Measurements from ENCODE around the gene TEX11.

DNA sequence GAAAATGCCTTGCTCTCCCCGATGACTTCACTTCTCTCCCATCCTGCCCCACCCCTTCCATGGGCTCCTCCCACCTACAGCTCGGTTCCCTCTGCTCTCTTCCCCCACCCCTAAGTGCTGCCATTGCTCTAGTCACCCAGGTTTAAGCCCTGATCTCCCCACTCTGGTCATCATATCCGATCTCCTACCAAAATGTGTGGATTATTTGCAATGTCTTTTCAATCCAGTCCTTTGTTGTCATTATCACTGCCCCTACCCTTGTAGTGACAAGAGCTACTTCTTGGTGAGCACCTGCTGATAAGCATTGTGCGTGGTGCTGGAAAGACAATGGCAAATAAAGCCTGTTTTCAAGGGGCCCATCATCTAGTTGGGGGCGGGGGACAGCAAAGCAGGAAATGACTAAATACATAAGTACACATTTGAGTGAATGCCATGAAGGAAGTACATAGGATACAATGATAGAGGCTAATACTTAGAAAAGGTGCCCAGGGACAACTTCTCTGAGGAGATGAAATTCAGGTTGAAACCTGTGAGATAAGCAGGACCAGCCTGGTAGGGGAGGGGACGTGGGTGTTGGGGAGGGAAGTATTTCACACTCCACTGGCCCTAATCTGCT lies 400.1 kb downstream of the TEX11 start:
- TF ChIP-seq, protein P1, sequence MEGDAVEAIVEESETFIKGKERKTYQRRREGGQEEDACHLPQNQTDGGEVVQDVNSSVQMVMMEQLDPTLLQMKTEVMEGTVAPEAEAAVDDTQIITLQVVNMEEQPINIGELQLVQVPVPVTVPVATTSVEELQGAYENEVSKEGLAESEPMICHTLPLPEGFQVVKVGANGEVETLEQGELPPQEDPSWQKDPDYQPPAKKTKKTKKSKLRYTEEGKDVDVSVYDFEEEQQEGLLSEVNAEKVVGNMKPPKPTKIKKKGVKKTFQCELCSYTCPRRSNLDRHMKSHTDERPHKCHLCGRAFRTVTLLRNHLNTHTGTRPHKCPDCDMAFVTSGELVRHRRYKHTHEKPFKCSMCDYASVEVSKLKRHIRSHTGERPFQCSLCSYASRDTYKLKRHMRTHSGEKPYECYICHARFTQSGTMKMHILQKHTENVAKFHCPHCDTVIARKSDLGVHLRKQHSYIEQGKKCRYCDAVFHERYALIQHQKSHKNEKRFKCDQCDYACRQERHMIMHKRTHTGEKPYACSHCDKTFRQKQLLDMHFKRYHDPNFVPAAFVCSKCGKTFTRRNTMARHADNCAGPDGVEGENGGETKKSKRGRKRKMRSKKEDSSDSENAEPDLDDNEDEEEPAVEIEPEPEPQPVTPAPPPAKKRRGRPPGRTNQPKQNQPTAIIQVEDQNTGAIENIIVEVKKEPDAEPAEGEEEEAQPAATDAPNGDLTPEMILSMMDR (conservative IDR thresholded peaks at IDR 0.05): no peak
- TF ChIP-seq EZH2 (IDR thresholded peaks at IDR 0.05; ENCODE audit: low read depth): no peak
